CD4-positive, alpha-beta memory T cell (primary cell): ENCODE results near the gene COL23A1. TPM values are rescaled to one million over a fixed set of nuclear protein-coding genes. Genes with fewer than 3 reads are reported as not detected.

Experiments used
- CTCF ChIA-PET: fragments of 350-600 bp; sonication (Branson Sonifier 250); formaldehyde crosslinking; loops from one replicate; lab custom pipeline; 2021; ENCODE audit warnings: inconsistent platforms; ENCODE audit not compliant: partially characterized antibody; lab: Charles Lee
- POLR2A ChIA-PET: fragments of 350-600 bp; sonication (Branson Sonifier 250); formaldehyde crosslinking; loops from one replicate; lab custom pipeline; 2021; ENCODE audit not compliant: partially characterized antibody; lab: Charles Lee
- DNase-seq, 5 donors: peaks; one replicate each; pipeline versions ENCODE4 v3.0.0 to v3.0.0-alpha.2; 2020 to 2022; ENCODE audit warnings: mixed read lengths in 1 of 5
- H3K27ac ChIP-seq: one replicate; pipeline ENCODE4 v1.7.0; 2013; ENCODE audit warnings: low read depth, low read length
- H3K27me3 ChIP-seq: 2 replicates; pipeline ENCODE4 v1.7.0; 2013; ENCODE audit warnings: mild to moderate bottlenecking, low read length, moderate library complexity; ENCODE audit not compliant: insufficient read depth
- H3K36me3 ChIP-seq: 2 replicates; pipeline ENCODE4 v1.7.0; 2013; ENCODE audit warnings: mild to moderate bottlenecking, low read length, moderate library complexity; ENCODE audit not compliant: insufficient read depth
- H3K4me1 ChIP-seq: 2 replicates; pipeline ENCODE4 v1.7.0; 2013; ENCODE audit warnings: mild to moderate bottlenecking, low read length, moderate library complexity; ENCODE audit not compliant: insufficient read depth
- H3K4me3 ChIP-seq, 2 donors: one replicate each; pipeline ENCODE4 v1.7.0; 2013; ENCODE audit warnings: low read length in 2 of 2, mild to moderate bottlenecking in 1 of 2
- H3K9me3 ChIP-seq, 2 donors: one replicate each; pipeline ENCODE4 v1.7.0; 2013; ENCODE audit warnings: low read length in 2 of 2, control low read depth in 1 of 2; ENCODE audit not compliant: control insufficient read depth in 1 of 2
- H3K27ac Mint-ChIP-seq, 7 donors: one replicate each; pipeline ENCODE4 v1.8.0; 2020 to 2021; ENCODE audit warnings: mixed read lengths in 7 of 7, mild to moderate bottlenecking in 6 of 7, inconsistent platforms in 3 of 7, moderate library complexity in 3 of 7
- H3K27me3 Mint-ChIP-seq, 2 donors: one replicate each; pipeline ENCODE4 v1.8.0; 2020 to 2021; ENCODE audit warnings: mixed read lengths in 2 of 2
- H3K36me3 Mint-ChIP-seq, 2 donors: one replicate each; pipeline ENCODE4 v1.8.0; 2020 to 2021; ENCODE audit warnings: mixed read lengths in 2 of 2, inconsistent platforms in 1 of 2, mild to moderate bottlenecking in 1 of 2
- H3K4me1 Mint-ChIP-seq, 4 donors: one replicate each; pipeline ENCODE4 v1.8.0; 2020 to 2021; ENCODE audit warnings: mixed read lengths in 4 of 4, mild to moderate bottlenecking in 1 of 4
- H3K4me3 Mint-ChIP-seq, 8 donors: one replicate each; pipeline ENCODE4 v1.8.0; 2020 to 2021; ENCODE audit warnings: mixed read lengths in 8 of 8, mild to moderate bottlenecking in 7 of 8, moderate library complexity in 6 of 8, inconsistent platforms in 3 of 8
- H3K9me3 Mint-ChIP-seq, 8 donors: one replicate each; pipeline ENCODE4 v1.8.0; 2020 to 2021; ENCODE audit warnings: mixed read lengths in 8 of 8, mild to moderate bottlenecking in 5 of 8, inconsistent platforms in 3 of 8, moderate library complexity in 1 of 8
- intact Hi-C: fragments of 100-400 bp; cut with micrococcal nuclease; formaldehyde crosslinking; loops from one replicate; pipeline ENCODE4 v1.15.1; 2023
- polyA plus RNA-seq, 2 donors: library from polyadenylated mRNA; unstranded; fragments of 300-500 nt; fragmentation: Illumina TruSeq; gene quantifications; one replicate each; pipeline ENCODE4 v1.2.3, GENCODE V29; 2021
- total RNA-seq, 2 experiments: library from RNA; stranded (reverse); gene quantifications; one replicate each; pipeline ENCODE4 v1.2.3, GENCODE V29; 2021

COL23A1 gene
- total and polyA plus RNA-seq, 4 experiments from 2014 or later, result 0.17 to 0.25 TPM; not detected in 2

GRCh38 chr5:178486239-178486641, 104.0 kb downstream of the COL23A1 start:
- Histone ChIP-seq H3K27ac (no peak overlapping the region), H3K36me3 (no peaks in the 10 kb centered on the region), H3K9me3 (no peaks in the 10 kb centered on the region), H3K4me1 (peaks cover 6% of the 10 kb centered on the region), H3K4me3 (no peak overlapping the region), H3K27me3 (no peaks in the 10 kb centered on the region)
- H3K27ac Mint-ChIP-seq, result no peak overlapping the region
- CTCF ChIA-PET, result interaction anchor here (1.2 kb wide), 1 partner anchor 252 kb away, joined by 3 read pairs; no protein-coding TSS in a partner anchor
- intact Hi-C loops, result no loop called here
- H3K4me3 Mint-ChIP-seq, result no peak overlapping the region
- H3K4me1 Mint-ChIP-seq, result peaks cover 3 to 11% (median 7%) of the 10 kb centered on the region in 4 donors
- no peak for DNase-seq
- POLR2A ChIA-PET, result no interaction called here
- H3K9me3 Mint-ChIP-seq, result peaks cover 0 to 3% (median 0%) of the 10 kb centered on the region in 8 donors
- peaks cover 0 to 2% of the 10 kb centered on the region in 2 donors for H3K36me3 Mint-ChIP-seq
- H3K27me3 Mint-ChIP-seq, result peaks cover 5 to 9% of the 10 kb centered on the region in 2 donors

DNA sequence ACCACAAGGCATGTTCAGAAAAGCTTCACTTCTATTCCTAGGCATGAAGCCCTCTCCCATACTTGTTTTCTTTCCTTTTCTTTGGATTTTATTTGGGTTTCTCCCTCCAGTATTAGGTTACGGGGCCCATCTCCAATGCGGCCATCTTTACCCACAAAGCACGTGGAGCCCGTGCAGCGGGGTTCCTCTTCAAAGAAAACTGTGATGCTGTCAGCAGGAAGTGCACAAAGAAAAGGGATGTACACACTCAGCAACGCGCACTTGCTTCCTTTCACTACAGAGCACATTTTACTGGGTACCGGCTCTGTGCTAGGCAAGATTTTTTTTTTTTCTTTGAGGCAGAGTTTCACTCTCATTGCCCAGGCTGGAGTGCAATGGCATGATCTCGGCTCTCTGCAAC, 106.6 kb downstream of the COL23A1 start:
- peaks cover 1 to 7% of the 10 kb centered on the region in 2 donors for H3K27me3 Mint-ChIP-seq
- H3K4me1 Mint-ChIP-seq, result peaks cover 3 to 11% (median 7%) of the 10 kb centered on the region in 4 donors

DNA sequence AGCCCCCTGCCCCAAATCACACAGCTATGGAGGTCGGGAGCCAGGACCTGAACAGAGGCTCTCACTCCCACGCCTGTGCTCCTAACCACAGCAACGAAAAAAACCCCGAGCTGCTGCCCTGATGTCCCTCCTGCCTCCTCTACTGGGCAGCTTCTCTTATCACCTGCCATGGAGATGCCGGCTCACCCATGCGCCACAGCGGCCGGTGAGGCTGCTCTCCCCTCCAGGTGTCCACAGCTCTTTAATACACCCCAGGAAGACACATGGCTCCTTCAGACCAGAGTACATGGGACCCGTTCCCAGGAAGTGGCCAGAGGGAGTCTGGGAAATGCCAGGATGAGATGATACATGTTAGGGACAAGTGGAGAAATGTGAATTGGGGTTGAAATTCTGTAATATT, 110.9 kb downstream of the COL23A1 start:
- Histone ChIP-seq H3K4me1 (peaks cover 6% of the 10 kb centered on the region), H3K4me3 (no peak overlapping the region), H3K27me3 (no peaks in the 10 kb centered on the region), H3K9me3 (no peaks in the 10 kb centered on the region), H3K36me3 (no peaks in the 10 kb centered on the region), H3K27ac (no peak overlapping the region)
- Mint-ChIP-seq H3K36me3 (peaks cover 0 to 2% of the 10 kb centered on the region in 2 donors), H3K27ac (peak overlapping the region in 2 of 7 donors; percentile 64 to 70), H3K27me3 (peaks cover 7 to 20% of the 10 kb centered on the region in 2 donors), H3K4me1 (peaks cover 3 to 11% (median 7%) of the 10 kb centered on the region in 4 donors), H3K9me3 (peaks cover 0 to 3% (median 0%) of the 10 kb centered on the region in 8 donors), H3K4me3 (no peak overlapping the region)
- no peak for DNase-seq
- ChIA-PET POLR2A (no interaction called here), CTCF (interaction anchor here (0.8 kb wide), 1 partner anchor 18 kb away, joined by 3 read pairs; no protein-coding TSS in a partner anchor)
- intact Hi-C loops, result no loop called here

More for the DNA sequence above, 106.6 kb downstream of the COL23A1 start:
- H3K27ac Mint-ChIP-seq, result peak overlapping the region; percentile 38 to 95 (median 86)
- H3K27me3 ChIP-seq, result no peaks in the 10 kb centered on the region
- peaks cover 6% of the 10 kb centered on the region for H3K4me1 ChIP-seq
- H3K9me3 ChIP-seq, result no peaks in the 10 kb centered on the region
- DNase-seq, result peak; percentile 57 to 74 (median 62)
- no peaks in the 10 kb centered on the region for H3K36me3 ChIP-seq
- intact Hi-C loops, result no loop called here
- peaks cover 0 to 3% (median 0%) of the 10 kb centered on the region in 8 donors for H3K9me3 Mint-ChIP-seq
- H3K36me3 Mint-ChIP-seq, result peaks cover 0 to 2% of the 10 kb centered on the region in 2 donors
- no peak overlapping the region for H3K27ac ChIP-seq
- H3K4me3 ChIP-seq, result no peak overlapping the region
- H3K4me3 Mint-ChIP-seq, result peak overlapping the region; percentile 49 to 84 (median 78)
- POLR2A ChIA-PET, result interaction anchor here (0.6 kb wide), 1 partner anchor 276 kb away, joined by 3 read pairs; no protein-coding TSS in a partner anchor
- CTCF ChIA-PET, result no interaction called here

DNA sequence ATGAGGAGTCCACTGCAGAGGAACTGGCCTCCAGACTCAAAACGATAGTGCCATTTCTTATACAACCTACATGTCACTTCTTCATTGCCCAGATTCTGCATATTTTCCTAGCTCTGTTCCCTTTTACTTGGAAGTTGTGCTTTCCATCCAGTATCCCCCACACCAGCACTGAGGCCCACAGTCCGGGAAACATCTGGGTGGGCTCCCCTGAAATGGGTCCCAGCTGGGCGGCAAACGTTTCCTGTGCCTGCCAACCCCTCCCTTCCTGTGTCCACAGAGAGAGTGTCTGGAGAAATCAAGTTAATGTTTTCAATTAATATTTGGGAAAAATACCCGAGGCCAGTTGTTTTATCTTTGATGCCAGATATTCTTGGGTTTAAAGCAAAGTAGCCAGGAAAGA, 111.8 kb downstream of the COL23A1 start:
- Mint-ChIP-seq H3K4me3 (no peak overlapping the region), H3K27me3 (peaks cover 7 to 23% of the 10 kb centered on the region in 2 donors), H3K36me3 (no peaks in the 10 kb centered on the region), H3K27ac (no peak overlapping the region), H3K9me3 (peaks cover 0 to 3% (median 0%) of the 10 kb centered on the region in 8 donors), H3K4me1 (peaks cover 0 to 7% (median 3%) of the 10 kb centered on the region in 4 donors)
- no peak for DNase-seq
- Histone ChIP-seq H3K9me3 (no peaks in the 10 kb centered on the region), H3K27ac (no peak overlapping the region), H3K36me3 (no peaks in the 10 kb centered on the region), H3K4me3 (no peak overlapping the region), H3K27me3 (no peaks in the 10 kb centered on the region), H3K4me1 (no peaks in the 10 kb centered on the region)
- intact Hi-C loops, result no loop called here
- POLR2A ChIA-PET, result no interaction called here
- CTCF ChIA-PET, result no interaction called here

DNA sequence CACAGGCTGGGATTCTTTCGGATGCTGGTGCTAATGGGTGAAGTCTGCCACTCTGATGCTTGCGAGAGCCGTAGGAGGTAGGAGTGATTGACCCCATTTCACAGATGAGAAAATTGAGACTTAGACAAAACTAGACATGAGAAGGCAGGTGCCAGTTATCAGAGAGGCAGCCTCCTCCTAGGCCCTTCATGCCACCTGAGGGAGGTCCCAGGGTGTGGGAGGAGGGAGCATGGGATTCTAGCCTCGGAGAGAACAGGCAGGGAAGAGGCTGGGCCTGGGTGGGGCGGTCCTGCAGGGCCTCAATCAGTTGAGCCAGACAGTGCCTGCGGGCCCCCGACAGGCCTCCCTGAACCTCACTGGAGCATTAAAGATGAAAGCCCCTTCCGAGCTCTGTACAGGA, 112.4 kb downstream of the COL23A1 start:
- CTCF ChIA-PET, result no interaction called here
- H3K27ac Mint-ChIP-seq, result no peak overlapping the region

DNA sequence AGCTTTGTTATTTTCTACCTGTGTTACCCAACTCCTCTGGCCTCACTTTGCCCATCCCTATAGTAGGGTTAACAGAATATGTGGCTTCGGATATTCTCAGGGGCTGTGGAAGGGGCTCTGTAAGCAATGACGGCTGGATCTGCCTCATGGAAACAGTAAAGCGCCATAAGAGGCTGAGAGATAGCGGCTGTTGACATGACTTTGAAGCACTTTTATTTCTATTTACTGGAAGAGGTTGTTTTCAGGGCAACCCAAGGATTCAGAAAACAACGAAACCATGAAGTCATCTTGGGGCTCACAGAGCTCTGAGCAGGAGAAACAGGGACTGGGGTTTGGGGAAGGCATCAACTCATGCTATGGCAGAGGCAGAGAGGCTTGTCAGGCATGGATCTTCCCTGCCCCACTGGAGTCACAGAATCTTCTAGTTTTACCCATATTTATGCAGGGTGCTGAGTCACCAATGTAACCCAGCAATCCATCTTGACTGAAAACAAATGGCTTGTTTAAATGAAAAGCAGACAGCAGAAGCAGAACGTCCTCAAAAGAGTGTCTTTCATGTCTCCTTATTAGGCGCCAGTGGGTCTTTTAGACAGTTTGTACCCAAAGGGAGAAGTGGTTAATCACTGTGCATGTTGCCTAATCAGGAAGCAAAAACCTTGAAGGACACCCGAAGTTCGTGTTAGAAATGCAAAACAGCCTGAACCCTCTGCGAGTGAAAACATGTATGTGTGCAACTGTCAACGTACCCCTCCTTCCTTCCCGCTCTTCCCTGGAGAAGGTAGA, 113.0 kb downstream of the COL23A1 start:
- H3K4me3 Mint-ChIP-seq, result no peak overlapping the region
- H3K4me1 ChIP-seq, result no peaks in the 10 kb centered on the region
- ChIA-PET CTCF (no interaction called here), POLR2A (no interaction called here)
- H3K27ac ChIP-seq, result no peak overlapping the region
- DNase-seq, result no peak
- H3K4me3 ChIP-seq, result no peak overlapping the region
- peaks cover 0 to 3% (median 0%) of the 10 kb centered on the region in 8 donors for H3K9me3 Mint-ChIP-seq
- H3K9me3 ChIP-seq, result no peaks in the 10 kb centered on the region
- no peaks in the 10 kb centered on the region for H3K27me3 ChIP-seq
- H3K4me1 Mint-ChIP-seq, result peaks cover 0 to 4% (median under 1%) of the 10 kb centered on the region in 4 donors
- no peak overlapping the region for H3K27ac Mint-ChIP-seq
- H3K27me3 Mint-ChIP-seq, result peaks cover 7 to 25% of the 10 kb centered on the region in 2 donors
- no peaks in the 10 kb centered on the region for H3K36me3 ChIP-seq
- H3K36me3 Mint-ChIP-seq, result no peaks in the 10 kb centered on the region
- intact Hi-C loops, result no loop called here

More for the DNA sequence above, 112.4 kb downstream of the COL23A1 start:
- intact Hi-C loops, result no loop called here
- H3K9me3 ChIP-seq, result no peaks in the 10 kb centered on the region
- DNase-seq, result no peak
- H3K36me3 Mint-ChIP-seq, result no peaks in the 10 kb centered on the region
- no peaks in the 10 kb centered on the region for H3K36me3 ChIP-seq
- H3K9me3 Mint-ChIP-seq, result peaks cover 0 to 3% (median 0%) of the 10 kb centered on the region in 8 donors
- H3K27me3 Mint-ChIP-seq, result peaks cover 7 to 23% of the 10 kb centered on the region in 2 donors
- no peak overlapping the region for H3K4me3 ChIP-seq
- no peaks in the 10 kb centered on the region for H3K27me3 ChIP-seq
- H3K4me1 Mint-ChIP-seq, result peaks cover 0 to 5% (median 2%) of the 10 kb centered on the region in 4 donors
- no peak overlapping the region for H3K4me3 Mint-ChIP-seq
- no peaks in the 10 kb centered on the region for H3K4me1 ChIP-seq
- POLR2A ChIA-PET, result no interaction called here
- no peak overlapping the region for H3K27ac ChIP-seq

GRCh38 chr5:178476531-178476930, 113.7 kb downstream of the COL23A1 start:
- Histone ChIP-seq H3K36me3 (no peaks in the 10 kb centered on the region), H3K9me3 (no peaks in the 10 kb centered on the region), H3K27me3 (no peaks in the 10 kb centered on the region), H3K4me1 (no peaks in the 10 kb centered on the region), H3K4me3 (no peak overlapping the region), H3K27ac (no peak overlapping the region)
- H3K4me3 Mint-ChIP-seq, result no peak overlapping the region
- H3K36me3 Mint-ChIP-seq, result no peaks in the 10 kb centered on the region
- peaks cover 0 to 4% (median 0%) of the 10 kb centered on the region in 4 donors for H3K4me1 Mint-ChIP-seq
- ChIA-PET POLR2A (no interaction called here), CTCF (no interaction called here)
- peaks cover 7 to 27% of the 10 kb centered on the region in 2 donors for H3K27me3 Mint-ChIP-seq
- intact Hi-C loops, result no loop called here
- DNase-seq, result no peak
- no peak overlapping the region for H3K27ac Mint-ChIP-seq
- H3K9me3 Mint-ChIP-seq, result peaks cover 0 to 3% (median 0%) of the 10 kb centered on the region in 8 donors
